ENCODE measurements around the gene FCN2.

FCN2 gene

GRCh38 chr9:134908524-134909309 is 28.1 kb downstream of the FCN2 start:
- no peak for DNase-seq

DNA sequence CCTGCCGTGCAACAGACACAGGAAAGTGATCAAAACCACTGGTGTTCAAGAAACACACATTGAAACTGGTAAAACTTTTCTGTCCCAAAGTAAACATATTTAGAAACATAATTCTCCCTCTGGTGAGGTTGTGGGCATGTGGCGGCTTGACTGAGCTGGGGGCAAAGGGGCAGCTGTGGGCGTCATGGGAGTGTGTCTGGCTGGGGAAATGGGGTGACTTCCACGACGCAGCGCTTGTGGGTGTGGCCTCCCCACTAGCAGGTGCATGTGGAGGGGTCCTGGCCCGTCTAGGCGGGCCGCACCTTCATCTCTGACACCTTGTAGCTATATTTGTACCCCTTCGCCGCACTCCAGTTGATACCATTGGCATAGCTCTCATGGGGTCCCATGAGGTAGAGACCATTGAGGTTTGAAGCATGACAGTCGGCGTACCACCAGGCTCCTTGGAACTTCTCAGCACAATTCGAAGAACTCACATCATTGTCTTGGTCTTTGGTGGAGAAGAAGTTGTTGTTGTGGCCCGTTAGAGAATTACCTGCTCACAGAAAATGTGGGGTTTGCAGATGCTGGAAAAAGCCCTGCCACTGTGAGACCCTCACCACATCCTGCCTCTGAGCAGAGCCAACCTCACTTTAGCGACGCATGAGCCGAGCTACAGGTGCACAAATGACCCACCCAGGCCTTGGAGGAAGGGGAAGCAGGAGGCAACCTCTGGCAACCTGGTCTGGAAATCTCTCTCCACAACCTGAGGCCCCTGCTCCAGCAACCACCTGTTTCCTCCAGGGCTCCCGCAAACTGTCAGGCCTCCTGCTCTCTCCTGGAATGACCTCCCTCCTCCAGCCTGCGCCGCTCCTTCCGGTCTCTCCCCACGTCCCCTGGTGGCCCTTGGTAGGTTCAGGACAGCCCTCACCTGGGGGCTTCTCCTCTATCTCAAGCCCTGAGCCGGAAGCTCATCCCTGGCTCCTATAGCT is 29.2 kb downstream of the FCN2 start:
- no peak for DNase-seq

- DNase-seq = no peak
Observed at GRCh38 chr9:134912126-134912840, 31.7 kb downstream of the FCN2 start.

DNA sequence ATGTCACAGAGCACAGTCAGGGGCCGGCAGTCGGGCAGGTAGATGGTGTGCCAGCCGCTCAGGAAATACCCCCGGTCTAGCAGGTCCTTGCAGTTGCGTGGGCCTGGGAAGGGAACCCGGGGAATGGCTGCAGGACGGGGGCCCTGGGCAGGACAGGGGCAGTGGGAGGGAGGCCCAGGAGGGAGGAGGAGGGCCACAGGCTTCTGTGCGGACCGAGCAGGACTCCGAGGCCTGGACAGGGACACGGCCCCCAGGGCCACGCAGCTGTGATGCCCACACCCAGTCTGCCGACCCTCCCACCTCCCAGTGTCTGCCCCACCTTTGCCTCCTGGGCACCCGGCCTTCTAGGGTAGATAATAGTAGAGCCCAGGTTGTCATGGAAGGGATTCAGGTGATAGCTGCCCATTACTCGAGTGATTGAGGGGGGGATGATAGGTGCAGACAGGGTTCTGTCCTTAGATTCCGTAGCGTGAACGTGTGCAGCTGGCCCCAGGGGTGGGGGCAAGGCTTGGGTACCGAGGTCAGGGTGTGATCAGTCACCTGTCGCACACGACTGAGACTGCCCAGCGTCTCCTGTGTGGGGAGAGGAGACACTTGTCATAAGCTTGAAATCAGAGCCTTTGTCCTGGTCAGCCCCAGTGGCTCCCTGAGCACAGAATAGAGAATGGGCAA is 32.6 kb downstream of the FCN2 start:
- no peak for DNase-seq

- no peak for DNase-seq
Observed at GRCh38 chr9:134913713-134914500, 33.3 kb downstream of the FCN2 start.

DNA sequence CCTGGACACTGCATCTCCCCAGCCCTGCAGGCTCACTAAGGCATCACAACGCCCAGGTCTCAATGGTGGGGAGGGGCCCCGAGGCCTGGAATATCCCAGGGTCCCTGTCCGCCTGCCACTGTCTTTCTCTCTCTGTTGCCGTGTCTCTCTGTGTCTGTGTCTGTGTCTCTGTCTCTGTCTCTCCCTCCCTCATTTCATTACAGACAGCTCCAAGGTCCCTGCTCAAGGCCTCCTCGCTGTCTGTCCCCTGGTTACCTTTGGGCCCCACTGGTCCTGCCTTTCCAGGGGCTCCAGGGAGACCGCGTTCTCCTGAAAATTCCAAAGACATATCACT is 33.9 kb downstream of the FCN2 start:
- DNase-seq = no peak

- DNase-seq = no peak
Observed at GRCh38 chr9:134915046-134915985, 34.7 kb downstream of the FCN2 start.

GRCh38 chr9:134916161-134916665 is 35.6 kb downstream of the FCN2 start:
- DNase-seq = no peak

- DNase-seq = no peak
Observed at GRCh38 chr9:134917431-134918373, 37.1 kb downstream of the FCN2 start, which contains the start of gene FCN1. TSS of gene FCN1 (minus strand) at chr9:134917912. CDS start at chr9:134917871, 41 bp downstream.

DNA sequence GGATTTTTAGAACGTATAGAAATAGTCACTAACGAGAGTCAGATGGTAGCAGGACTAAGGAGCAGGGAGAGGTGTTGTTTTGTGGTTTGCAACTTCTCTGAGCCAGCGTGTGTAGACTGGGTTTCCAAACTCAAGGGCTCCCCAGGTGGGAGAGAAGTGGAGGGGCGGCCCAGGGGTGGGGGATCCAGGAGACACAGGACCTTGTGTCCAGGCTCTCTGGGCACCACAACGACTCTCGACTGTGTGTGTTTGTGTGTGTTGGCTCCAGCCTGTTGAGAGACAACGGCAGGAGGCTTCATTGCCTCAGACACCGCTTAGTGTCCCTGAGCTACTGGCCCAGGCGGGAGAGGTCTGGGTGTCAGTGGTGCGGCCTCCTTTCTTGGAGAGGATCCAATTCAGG is 38.0 kb downstream of the FCN2 start:
- DNase-seq = no peak

DNA sequence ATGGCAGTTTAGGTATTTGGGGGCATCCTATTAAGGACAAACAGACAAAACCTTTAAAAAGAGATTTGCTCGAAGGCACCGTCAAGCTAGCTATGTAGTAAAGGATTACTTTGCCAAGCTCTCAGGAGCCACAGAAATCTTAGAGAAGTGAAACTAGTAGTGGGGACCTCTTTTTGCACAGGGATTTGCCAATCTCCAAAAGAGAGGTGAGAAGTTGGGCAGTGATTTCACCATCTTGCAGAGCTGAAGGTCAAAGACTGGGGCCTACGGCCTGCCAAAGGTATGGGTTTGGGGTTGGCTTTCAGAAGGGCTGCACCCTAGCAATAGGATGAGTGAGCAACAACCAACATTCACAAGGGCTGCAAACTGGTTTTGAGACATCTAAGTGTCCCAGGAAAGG is 38.7 kb downstream of the FCN2 start:
- no peak for DNase-seq

- peak in 1 of 56 donors; percentile 10 for DNase-seq
Observed at GRCh38 chr9:134922066-134922931, 41.7 kb downstream of the FCN2 start.

DNA sequence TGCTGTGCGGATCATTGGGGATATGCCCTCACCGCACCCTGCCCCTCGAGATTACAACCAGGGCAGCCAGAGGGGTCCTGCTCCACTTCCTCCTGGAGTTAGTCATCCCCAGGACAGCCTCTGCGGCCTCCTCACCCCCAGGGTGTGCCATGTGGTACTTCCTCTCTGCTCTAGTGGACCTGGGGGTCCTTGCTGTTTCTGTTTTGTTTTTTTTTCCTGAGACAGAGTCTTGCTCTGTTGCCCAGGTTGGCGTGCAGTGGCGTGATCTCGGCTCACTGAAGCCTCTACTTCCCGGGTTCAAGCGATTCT is 42.3 kb downstream of the FCN2 start:
- no peak for DNase-seq

GRCh38 chr9:134923466-134923865 is 42.9 kb downstream of the FCN2 start:
- no peak for DNase-seq

DNA sequence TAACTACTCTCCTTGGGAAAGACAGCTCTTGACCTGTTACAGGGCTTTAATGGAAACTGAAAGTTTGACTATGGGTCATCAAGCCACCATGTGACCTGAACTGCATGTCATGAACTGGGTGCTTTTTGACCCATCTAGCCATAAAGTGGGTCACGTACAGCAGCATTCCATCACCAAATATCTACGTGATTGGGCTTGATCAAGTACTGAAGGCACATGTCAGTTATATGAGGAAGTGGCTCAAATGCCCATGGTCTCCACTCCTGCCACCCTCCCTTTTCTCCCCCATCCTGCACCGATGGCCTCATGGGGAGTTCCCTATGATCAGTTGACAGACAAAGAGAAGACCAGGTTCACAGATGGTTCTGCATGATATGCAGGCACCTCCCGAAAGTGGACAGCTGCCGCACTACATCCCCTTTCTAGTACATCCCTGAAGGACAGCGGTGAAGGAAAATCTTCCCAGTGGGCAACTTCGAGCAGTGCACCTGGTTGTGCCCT is 44.5 kb downstream of the FCN2 start:
- no peak for DNase-seq

GRCh38 chr9:134928436-134929192 is 48.0 kb downstream of the FCN2 start:
- DNase-seq = no peak
